NCI-H1048 (cell line): ENCODE data around the gene DENND4B.
"Not testable (repeated sequence)": the region's sequence is repeated elsewhere in the genome, so short reads cannot be mapped to it uniquely, and the experiment has no call there.

Source experiments
- DNase-seq: peaks from one replicate; lab custom pipeline; 2025; lab: John Stamatoyannopoulos, UW

The DENND4B gene

GRCh38 chr1:153926405-153926804 is 20.1 kb downstream of the DENND4B start:
- DNase-seq = no peak

DNA sequence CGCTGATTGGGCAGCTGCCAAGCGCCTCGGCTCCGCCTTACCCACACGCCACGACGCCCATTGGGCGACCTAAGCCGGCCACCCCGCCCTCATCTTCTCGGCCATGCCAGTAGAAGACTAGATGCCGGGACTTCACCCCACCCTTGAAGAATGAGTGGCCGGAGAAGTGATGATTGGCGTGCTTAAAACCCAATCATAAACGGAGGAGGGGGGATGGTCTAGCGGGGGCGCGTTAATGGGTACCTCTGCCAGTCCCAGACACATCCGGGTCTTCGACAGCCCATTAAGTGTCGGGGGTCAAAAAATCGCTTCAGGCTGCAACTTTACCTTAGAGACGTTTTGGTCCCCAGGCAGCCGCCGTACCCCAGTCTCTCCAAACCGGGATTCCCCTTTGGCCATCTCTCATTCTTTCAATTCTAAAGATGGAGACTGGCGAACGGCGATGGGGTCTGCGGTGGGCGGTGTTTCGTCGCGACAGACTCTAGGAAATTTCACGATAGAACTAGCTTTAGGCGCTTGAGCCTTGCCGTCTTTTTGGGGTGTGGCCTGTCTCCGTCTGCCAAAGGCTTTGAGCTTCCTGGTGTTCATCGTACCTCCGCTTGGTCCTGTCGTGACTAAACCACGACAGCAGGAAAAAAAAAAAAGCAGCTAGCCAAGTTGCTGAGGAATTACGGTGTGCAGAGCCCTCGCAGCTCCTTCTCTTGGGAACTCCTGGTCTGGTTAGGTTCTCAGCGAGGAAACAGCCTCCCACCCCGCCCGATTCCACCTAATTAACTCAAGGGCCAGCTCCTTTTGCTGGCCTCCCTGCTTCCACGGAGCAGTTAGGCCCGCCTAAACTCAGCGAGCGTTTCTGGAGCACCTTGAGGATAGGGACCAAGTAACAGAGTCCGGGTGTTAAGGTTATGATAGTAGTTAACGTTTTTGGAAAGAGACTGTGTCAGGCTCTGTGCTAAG is 23.3 kb downstream of the DENND4B start, which contains the start of gene GATAD2B:
TSS of gene GATAD2B (minus strand) at position 1 of the 954 bp plus-strand sequence. CDS start 94,625 bp downstream, outside the sequence.
- DNase-seq = peak; percentile 100

GRCh38 chr1:153922076-153922971 is 24.2 kb downstream of the DENND4B start:
- DNase-seq = no peak

- no peak for DNase-seq
Observed at GRCh38 chr1:153921803-153922075, 24.8 kb downstream of the DENND4B start.

GRCh38 chr1:153921080-153921802 is 25.3 kb downstream of the DENND4B start:
- no peak for DNase-seq

GRCh38 chr1:153919876-153920852 is 26.4 kb downstream of the DENND4B start:
- DNase-seq = no peak

- no peak for DNase-seq
Observed at GRCh38 chr1:153916297-153916696, 30.2 kb downstream of the DENND4B start.

DNA sequence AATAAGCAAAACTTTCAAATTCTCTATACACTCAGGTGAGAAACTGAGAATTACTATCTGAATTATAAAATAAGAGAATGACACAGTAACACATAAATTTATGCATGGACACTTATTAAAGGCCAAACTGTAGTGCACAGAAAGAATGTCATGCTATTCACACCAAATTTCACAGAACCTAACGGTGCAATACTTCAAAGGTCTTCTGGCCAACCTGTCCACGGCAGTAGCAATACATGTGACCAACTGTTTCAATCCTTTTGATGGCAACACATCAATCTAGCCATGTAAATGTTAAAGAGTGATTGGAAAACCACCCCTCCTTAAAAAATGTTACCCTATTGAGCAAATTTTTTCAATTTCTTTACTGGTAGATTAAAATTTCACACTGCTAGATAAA is 34.2 kb downstream of the DENND4B start:
- no peak for DNase-seq

- DNase-seq = not testable (repeated sequence)
Observed at GRCh38 chr1:153910560-153910959, 36.0 kb downstream of the DENND4B start.

DNA sequence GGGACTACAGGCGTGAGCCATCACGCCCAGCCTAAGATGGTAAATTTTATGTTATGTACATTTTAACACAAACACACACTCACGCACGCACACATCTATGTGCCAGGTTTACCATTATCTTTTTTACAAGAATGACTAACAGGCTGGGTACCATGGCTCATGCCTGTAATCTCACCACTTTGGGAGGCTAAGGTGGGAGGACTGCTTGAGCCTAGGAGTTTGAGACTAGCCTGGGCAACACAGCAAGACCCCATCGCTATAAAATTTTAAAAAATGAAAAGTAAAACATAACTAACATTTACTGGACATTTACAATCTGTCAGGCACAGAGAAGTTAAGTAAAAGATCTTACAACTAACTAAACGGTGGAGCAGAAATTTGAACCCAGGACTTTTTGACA is 38.4 kb downstream of the DENND4B start:
- no peak for DNase-seq

- DNase-seq = no peak
Observed at GRCh38 chr1:153907134-153907533, 39.4 kb downstream of the DENND4B start.

DNA sequence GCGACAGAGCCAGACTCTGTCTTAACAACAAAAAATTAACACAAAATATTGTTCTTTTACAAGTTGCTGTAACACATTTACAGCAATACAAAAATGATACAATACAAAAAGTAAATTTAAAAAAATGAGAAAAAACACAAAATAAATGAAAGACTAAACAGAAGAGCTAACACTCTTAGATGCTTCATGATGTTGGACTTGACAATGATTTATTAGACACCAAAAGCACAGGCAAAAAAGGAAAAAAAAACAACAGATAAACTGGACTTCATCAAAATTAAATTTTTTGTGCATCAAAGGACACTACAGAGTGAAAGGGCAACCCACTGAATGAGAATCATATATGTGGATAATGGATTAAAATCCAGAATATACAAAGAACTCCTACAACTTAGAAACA is 40.1 kb downstream of the DENND4B start:
- DNase-seq = no peak

- DNase-seq = not testable (repeated sequence)
Observed at GRCh38 chr1:153905908-153906307, 40.6 kb downstream of the DENND4B start.

- no peak for DNase-seq
Observed at GRCh38 chr1:153903841-153904455, 42.6 kb downstream of the DENND4B start.

DNA sequence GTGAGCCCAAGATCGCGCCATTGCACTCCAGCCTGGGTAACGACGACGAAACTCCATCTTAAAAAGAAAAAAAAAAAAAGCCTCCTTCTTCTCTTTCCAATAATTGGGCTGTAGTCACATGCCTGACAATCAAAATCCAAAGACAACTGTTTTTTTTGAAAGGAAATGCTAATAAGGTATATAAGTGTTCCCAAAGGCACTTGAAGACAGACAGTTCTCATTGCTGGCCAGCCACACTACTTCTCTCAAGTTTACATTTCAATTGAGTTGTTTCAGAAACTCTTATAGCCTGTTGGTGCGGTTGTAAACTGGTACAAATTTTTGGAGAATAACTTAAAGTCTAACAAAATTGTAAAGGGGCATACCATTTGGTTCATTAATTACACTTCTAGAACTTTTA is 47.0 kb downstream of the DENND4B start:
- no peak for DNase-seq

DNA sequence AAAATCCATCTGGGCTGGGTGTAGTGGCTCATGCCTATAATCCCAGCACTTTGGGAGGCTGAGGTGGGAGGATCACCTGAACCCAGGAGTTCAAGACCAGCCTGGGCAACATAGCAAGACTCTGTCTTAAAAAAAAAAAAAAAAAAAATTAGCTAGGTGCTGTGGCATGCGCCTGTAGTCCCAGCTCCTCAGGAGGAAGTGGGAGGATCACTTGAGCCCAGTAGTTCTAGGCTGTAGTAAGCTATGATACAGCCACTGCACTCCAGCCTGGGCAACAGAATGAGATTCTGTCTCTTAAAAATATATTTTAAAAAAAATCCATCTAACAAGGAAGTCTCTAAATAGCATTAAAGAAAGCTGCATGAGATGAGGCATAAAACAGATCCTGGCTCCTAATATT is 50.7 kb downstream of the DENND4B start:
- not testable (repeated sequence) for DNase-seq

- not testable (repeated sequence) for DNase-seq
Observed at GRCh38 chr1:153891042-153891441, 55.5 kb downstream of the DENND4B start.

GRCh38 chr1:153888533-153888932 is 58.0 kb downstream of the DENND4B start:
- no peak for DNase-seq

GRCh38 chr1:153886127-153886526 is 60.4 kb downstream of the DENND4B start:
- DNase-seq = no peak

GRCh38 chr1:153883223-153883622 is 63.3 kb downstream of the DENND4B start:
- DNase-seq = no peak
